GM18502 (cell line): ENCODE results near the gene TAS2R20.
A peak's percentile ranks its signal among the peaks of the same experiment; 100 is the strongest.
"Not testable (repeated sequence)": the region's sequence is repeated elsewhere in the genome, so short reads cannot be mapped to it uniquely, and the experiment has no call there.

Source experiments
- ATAC-seq: cut with Tn5 transposase; IDR thresholded peaks from one replicate; pipeline ENCODE4 v1.9.1; 2021; ENCODE audit warnings: mild to moderate bottlenecking; ENCODE audit not compliant: unreplicated experiment, poor library complexity

The TAS2R20 gene

GRCh38 chr12:10998204-10998603, at the start of gene TAS2R20:
TAS2R20 (minus strand) TSS chr12:10998304; CDS start chr12:10997875, 429 bp downstream.
- ATAC-seq: no peak

- ATAC-seq: not testable (repeated sequence)
These were observed 43.3 kb upstream of the TAS2R20 start for GRCh38 chr12:11041366-11041765.

GRCh38 chr12:11040162-11040561, 42.1 kb upstream of the TAS2R20 start:
- ATAC-seq: no peak

GRCh38 chr12:11039171-11039570, 41.1 kb upstream of the TAS2R20 start:
- ATAC-seq: no peak

GRCh38 chr12:11033959-11034358, 35.9 kb upstream of the TAS2R20 start:
- ATAC-seq: peak; percentile 60

- no peak for ATAC-seq
These were observed 33.2 kb upstream of the TAS2R20 start, which contains the start of gene TAS2R31 for GRCh38 chr12:11031307-11031706. TAS2R31 (minus strand) TSS chr12:11031407; CDS start chr12:11031335, 72 bp downstream.

- no peak for ATAC-seq
These were observed 28.0 kb upstream of the TAS2R20 start for GRCh38 chr12:11026118-11026517.

- no peak for ATAC-seq
These were observed 25.3 kb upstream of the TAS2R20 start for GRCh38 chr12:11023387-11023786.

- no peak for ATAC-seq
These were observed 24.4 kb upstream of the TAS2R20 start, which contains the start of gene TAS2R19 for GRCh38 chr12:11022520-11022919. TAS2R19 (minus strand) TSS chr12:11022620; CDS start chr12:11022571, 49 bp downstream.

GRCh38 chr12:11016937-11017336, 18.8 kb upstream of the TAS2R20 start:
- no peak for ATAC-seq

- no peak for ATAC-seq
These were observed 17.8 kb upstream of the TAS2R20 start for GRCh38 chr12:11015775-11016430.

- no peak for ATAC-seq
These were observed 16.1 kb upstream of the TAS2R20 start for GRCh38 chr12:11014234-11014633.

- ATAC-seq: no peak
These were observed 9.5 kb upstream of the TAS2R20 start for GRCh38 chr12:11007608-11008007.

- no peak for ATAC-seq
These were observed 3.8 kb downstream of the TAS2R20 start for GRCh38 chr12:10994307-10994706.

GRCh38 chr12:10989107-10989506, 9.0 kb downstream of the TAS2R20 start:
- ATAC-seq: no peak

GRCh38 chr12:10986812-10987211, 11.3 kb downstream of the TAS2R20 start, which contains the start of gene TAS2R50:
TAS2R50 (minus strand) TSS chr12:10986912; CDS start chr12:10986860, 52 bp downstream.
- ATAC-seq: no peak

GRCh38 chr12:10982244-10982643, 15.9 kb downstream of the TAS2R20 start:
- ATAC-seq: no peak

- no peak for ATAC-seq
These were observed 23.1 kb downstream of the TAS2R20 start for GRCh38 chr12:10974965-10975364.

GRCh38 chr12:10968765-10969456, 29.2 kb downstream of the TAS2R20 start:
- no peak for ATAC-seq

GRCh38 chr12:10967409-10967808, 30.7 kb downstream of the TAS2R20 start:
- ATAC-seq: no peak

- no peak for ATAC-seq
These were observed 31.8 kb downstream of the TAS2R20 start for GRCh38 chr12:10966314-10966713.

GRCh38 chr12:10965476-10965875, 32.6 kb downstream of the TAS2R20 start:
- no peak for ATAC-seq
